Transverse colon (tissue), 4 donors: ENCODE measurements around the gene VMAC. TPM values are rescaled to one million over a fixed set of nuclear protein-coding genes. Genes with fewer than 3 reads are reported as not detected.

Experiments used
- DNase-seq: peaks from one replicate; pipeline ENCODE4 v3.0.0-alpha.2; 2019
- H3K27ac ChIP-seq, 4 donors: fragments of 200-600 bp; sonication (generic); 2 replicates each; pipeline ENCODE4 v1.5.1; 2016 to 2018; ENCODE audit warnings: inconsistent platforms in 4 of 4
- H3K27me3 ChIP-seq: fragments of 200-600 bp; sonication (generic); 2 replicates; pipeline ENCODE4 v1.5.1; 2017; ENCODE audit warnings: inconsistent platforms
- H3K36me3 ChIP-seq, 4 donors: fragments of 200-600 bp; sonication (generic); 2 replicates each; pipeline ENCODE4 v1.5.1; 2017 to 2019; ENCODE audit warnings: inconsistent platforms in 4 of 4
- H3K4me1 ChIP-seq, 4 donors: fragments of 200-600 bp; sonication (generic); 2 replicates each; pipeline ENCODE4 v1.5.1; 2017 to 2020; ENCODE audit warnings: inconsistent platforms in 4 of 4
- H3K4me3 ChIP-seq, 4 donors: fragments of 200-600 bp; sonication (generic); 1 replicate in 1 of 4; 2 replicates in 3 of 4; pipeline versions ENCODE4 v1.5.1 to v1.6.1; 2017 to 2019; ENCODE audit warnings: inconsistent platforms in 4 of 4
- H3K9me3 ChIP-seq, 2 donors: fragments of 200-600 bp; sonication (generic); 2 replicates each; pipeline ENCODE4 v1.5.1; 2017 to 2019; ENCODE audit warnings: inconsistent platforms in 2 of 2
- CTCF ChIP-seq, 5 experiments: fragments of 200-600 bp in 3 of 5; fragments of 450-650 bp in 2 of 5; sonication (generic) in 3 of 5; IDR thresholded peaks; 1 replicate in 2 of 5; 2 replicates in 3 of 5; pipeline ENCODE4 v1.5.1; 2016 to 2017; ENCODE audit warnings: antibody characterized with exemption in 5 of 5, inconsistent platforms in 3 of 5, mild to moderate bottlenecking in 2 of 5, moderate library complexity in 1 of 5
- EP300 ChIP-seq: sonication (generic); formaldehyde crosslinking; IDR thresholded peaks from one replicate; pipeline ENCODE4 v1.6.1; 2017; ENCODE audit warnings: antibody characterized with exemption, low read depth
- POLR2A ChIP-seq: fragments of 450-650 bp; IDR thresholded peaks from one replicate; pipeline ENCODE4 v1.6.1; 2016; ENCODE audit warnings: antibody characterized with exemption, mild to moderate bottlenecking, moderate library complexity
- POLR2AphosphoS5 ChIP-seq, 3 donors: sonication (generic); formaldehyde crosslinking; IDR thresholded peaks; one replicate each; pipeline ENCODE4 v1.6.1; 2016; ENCODE audit warnings: antibody characterized with exemption in 3 of 3
- WGBS, 2 donors: methylation state at CpG; one replicate each; pipeline ENCODE4 v1.1.5; 2018; ENCODE audit warnings: low coverage in 1 of 2; 5-methylcytosine and 5-hydroxymethylcytosine counted together
- in situ Hi-C, 4 donors: fragments of 200-750 bp; cut with MboI; loops; one replicate each; pipeline versions ENCODE4 v1.15.0 to v1.15.1; 2017; ENCODE audit warnings: low sequenced_read_pairs in 3 of 4, low pct_ligation_motif_present in 1 of 4, low pct_unique_long_range_greater_than_20kb in 1 of 4
- intact Hi-C: fragments of 100-400 bp; cut with DNase I; formaldehyde crosslinking; loops from one replicate; pipeline ENCODE4 v1.15.1; 2023; ENCODE audit warnings: low total_unique reads
- total RNA-seq, 4 donors: library from RNA; depleted of rRNA; stranded (reverse); fragments of >200 nt; gene quantifications; one replicate each; pipeline ENCODE4 v1.1.0, GENCODE V29; 2016

Gene VMAC
- total RNA-seq, 4 donors from 2014 or later, result 8.9 to 59.5 (median 18.4) TPM

- Histone ChIP-seq H3K9me3 (no peaks in the 10 kb centered on the region), H3K4me3 (no peak overlapping the region), H3K4me1 (peaks cover 56 to 94% (median 76%) of the 10 kb centered on the region in 4 donors), H3K36me3 (no peaks in the 10 kb centered on the region), H3K27me3 (no peaks in the 10 kb centered on the region), H3K27ac (peak overlapping the region in 1 of 4 donors; percentile 88)
- WGBS, 2 donors, result 92% methylated on average over 10 of the region's 10 CpGs; no CpG with 5 or more reads in 1 of the 2 donors
- DNase-seq, result no peak
- TF ChIP-seq CTCF (IDR thresholded peaks at IDR 0.05) (no peak), EP300 (no peak), POLR2A (no peak), POLR2AphosphoS5 (IDR thresholded peaks at IDR 0.05) (no peak)
- in situ Hi-C loops (no loop called here), intact Hi-C loops (no loop called here)
Observed at GRCh38 chr19:5958851-5959122, 54.1 kb downstream of the VMAC start.

GRCh38 chr19:5959260-5960004 lies 54.8 kb downstream of the VMAC start:
- in situ Hi-C loops, result no loop called here

More at GRCh38 chr19:5959260-5960004, 54.8 kb downstream of the VMAC start:
- no peaks in the 10 kb centered on the region for H3K9me3 ChIP-seq
- peaks cover 51 to 90% (median 71%) of the 10 kb centered on the region in 4 donors for H3K4me1 ChIP-seq
- DNase-seq, result no peak
- WGBS, 2 donors, result 84% methylated on average over 14 of the region's 14 CpGs; no CpG with 5 or more reads in 1 of the 2 donors
- no peaks in the 10 kb centered on the region for H3K27me3 ChIP-seq
- TF ChIP-seq POLR2AphosphoS5 (IDR thresholded peaks at IDR 0.05) (no peak), EP300 (no peak), CTCF (IDR thresholded peaks at IDR 0.05) (no peak), POLR2A (no peak)
- H3K27ac ChIP-seq, result peak overlapping the region in 3 of 4 donors; percentile 84 to 87 (median 86)
- intact Hi-C loops, result no loop called here
- H3K4me3 ChIP-seq, result no peak overlapping the region
- H3K36me3 ChIP-seq, result no peaks in the 10 kb centered on the region

Other genes starting within 250 kb of the VMAC start
- 10 to 100 TPM; 30.3 to 73.5 (median 52.6) TPM for gene MICOS13, start 224.4 kb upstream of the VMAC start, total RNA-seq
- 10 to 100 TPM; 10.8 to 30.1 (median 16.6) TPM for gene HSD11B1L, start 223.8 kb upstream of the VMAC start, total RNA-seq
- 100 to 1,000 TPM in 3 of 4 donors, 10 to 100 TPM in 1; 87.9 to 636 (median 329) TPM for gene RPL36, start 214.6 kb upstream of the VMAC start, total RNA-seq
- 100 to 1,000 TPM in 1 of 4 donors, 10 to 100 TPM in 3; 28.7 to 164 (median 39.8) TPM for gene LONP1, start 184.7 kb upstream of the VMAC start, total RNA-seq
- gene CATSPERD, start 184.2 kb upstream of the VMAC start, total RNA-seq, result not detected
- 10 to 100 TPM in 1 of 4 donors, 1 to 10 TPM in 3; 1.1 to 10.5 (median 1.6) TPM for gene PRR22, start 120.1 kb upstream of the VMAC start, total RNA-seq
- gene DUS3L, start 113.7 kb upstream of the VMAC start, total RNA-seq, result 10 to 100 TPM; 28.3 to 86.6 (median 56.6) TPM
- gene NRTN, start 99.8 kb upstream of the VMAC start, total RNA-seq, result 1 to 10 TPM in 3 of 4 donors, under 1 TPM in 1; 0.82 to 3.8 (median 1.5) TPM
- 100 to 1,000 TPM in 2 of 4 donors, 10 to 100 TPM in 2; 71.9 to 251 (median 115) TPM for gene FUT6, start 65.2 kb upstream of the VMAC start, total RNA-seq
- 100 to 1,000 TPM; 180 to 222 (median 191) TPM for gene FUT3, start 53.4 kb upstream of the VMAC start, total RNA-seq
- 1 to 10 TPM in 1 of 4 donors, not detected in 3; 4.8 TPM for gene FUT5, start 34.3 kb upstream of the VMAC start, total RNA-seq
- gene NDUFA11, start 1.1 kb upstream of the VMAC start, total RNA-seq, result 100 to 1,000 TPM; 149 to 352 (median 235) TPM
- gene CAPS, start 9.4 kb downstream of the VMAC start, total RNA-seq, result 10 to 100 TPM; 24.6 to 57.3 (median 38.0) TPM
- gene RANBP3, start 73.3 kb downstream of the VMAC start, total RNA-seq, result 100 to 1,000 TPM in 1 of 4 donors, 10 to 100 TPM in 3; 58.9 to 175 (median 65.0) TPM
- gene RFX2, start 205.6 kb downstream of the VMAC start, total RNA-seq, result 10 to 100 TPM in 2 of 4 donors, 1 to 10 TPM in 2; 6.1 to 57.5 (median 11.8) TPM
- not detected for gene ACSBG2, start 230.8 kb downstream of the VMAC start, total RNA-seq